Dendritic cell treated with granulocyte-macrophage colony-stimulating factor and Interleukin-4, amounts not matched to agents 40 ng/mL and 50 ng/mL, for 4 days (primary cell): ENCODE measurements around the gene CACNA1D.
"Not testable (repeated sequence)": the region's sequence is repeated elsewhere in the genome, so short reads cannot be mapped to it uniquely, and the experiment has no call there.

ENCODE experiments used
- H3K27ac Mint-ChIP-seq: one replicate; pipeline ENCODE4 v1.8.0; 2022; ENCODE audit warnings: mild to moderate bottlenecking, mixed read lengths
- H3K27me3 Mint-ChIP-seq: one replicate; pipeline ENCODE4 v1.8.0; 2022; ENCODE audit warnings: mild to moderate bottlenecking, mixed read lengths
- H3K36me3 Mint-ChIP-seq: one replicate; pipeline ENCODE4 v1.8.0; 2022; ENCODE audit warnings: low read depth, mixed read lengths
- H3K4me1 Mint-ChIP-seq: one replicate; pipeline ENCODE4 v1.8.0; 2022; ENCODE audit warnings: low read depth, mixed read lengths
- H3K4me3 Mint-ChIP-seq: one replicate; pipeline ENCODE4 v1.8.0; 2022; ENCODE audit warnings: mild to moderate bottlenecking, moderate library complexity, mixed read lengths
- H3K9me3 Mint-ChIP-seq: one replicate; pipeline ENCODE4 v1.8.0; 2022; ENCODE audit warnings: mixed read lengths
- intact Hi-C: fragments of 100-400 bp; cut with micrococcal nuclease; formaldehyde crosslinking; loops from one replicate; pipeline ENCODE4 v1.15.0; 2022

CACNA1D gene

GRCh38 chr3:53638806-53639205 lies 144.4 kb downstream of the CACNA1D start:
- H3K4me1 Mint-ChIP-seq, H3K36me3 Mint-ChIP-seq, H3K4me3 Mint-ChIP-seq, H3K9me3 Mint-ChIP-seq, H3K27ac Mint-ChIP-seq, intact Hi-C loops: not testable (repeated sequence)
- H3K27me3 Mint-ChIP-seq = peaks cover 40% of the 10 kb centered on the region

GRCh38 chr3:53641397-53641796 lies 147.0 kb downstream of the CACNA1D start:
- intact Hi-C loops = no loop called here
- no peaks in the 10 kb centered on the region for H3K9me3 Mint-ChIP-seq
- H3K4me3 Mint-ChIP-seq = no peak overlapping the region

GRCh38 chr3:53642211-53642610 lies 147.8 kb downstream of the CACNA1D start:
- Mint-ChIP-seq H3K36me3 (no peaks in the 10 kb centered on the region), H3K27me3 (peaks cover 34% of the 10 kb centered on the region), H3K4me3 (no peak overlapping the region), H3K4me1 (no peaks in the 10 kb centered on the region), H3K9me3 (no peaks in the 10 kb centered on the region), H3K27ac (no peak overlapping the region)
- intact Hi-C loops = no loop called here

More at GRCh38 chr3:53641397-53641796, 147.0 kb downstream of the CACNA1D start:
- Mint-ChIP-seq H3K27ac (no peak overlapping the region), H3K27me3 (peaks cover 33% of the 10 kb centered on the region), H3K36me3 (no peaks in the 10 kb centered on the region), H3K4me1 (no peaks in the 10 kb centered on the region)

GRCh38 chr3:53643757-53644156 lies 149.3 kb downstream of the CACNA1D start:
- intact Hi-C loops = no loop called here
- Mint-ChIP-seq H3K4me1 (no peaks in the 10 kb centered on the region), H3K27ac (no peak overlapping the region), H3K36me3 (no peaks in the 10 kb centered on the region), H3K4me3 (no peak overlapping the region), H3K9me3 (no peaks in the 10 kb centered on the region), H3K27me3 (peaks cover 37% of the 10 kb centered on the region)

GRCh38 chr3:53645754-53646153 lies 151.3 kb downstream of the CACNA1D start:
- Mint-ChIP-seq H3K36me3 (no peaks in the 10 kb centered on the region), H3K27ac (no peak overlapping the region), H3K9me3 (no peaks in the 10 kb centered on the region), H3K27me3 (peaks cover 41% of the 10 kb centered on the region), H3K4me1 (peaks cover 11% of the 10 kb centered on the region), H3K4me3 (no peak overlapping the region)
- intact Hi-C loops = no loop called here

GRCh38 chr3:53646723-53647122 lies 152.3 kb downstream of the CACNA1D start:
- peaks cover 13% of the 10 kb centered on the region for H3K4me1 Mint-ChIP-seq
- no peak overlapping the region for H3K27ac Mint-ChIP-seq
- intact Hi-C loops = no loop called here
- H3K9me3 Mint-ChIP-seq = no peaks in the 10 kb centered on the region
- peaks cover 35% of the 10 kb centered on the region for H3K27me3 Mint-ChIP-seq
- no peak overlapping the region for H3K4me3 Mint-ChIP-seq
- no peaks in the 10 kb centered on the region for H3K36me3 Mint-ChIP-seq

- Mint-ChIP-seq H3K4me1 (peaks cover 13% of the 10 kb centered on the region), H3K36me3 (no peaks in the 10 kb centered on the region), H3K9me3 (peaks cover 22% of the 10 kb centered on the region), H3K4me3 (no peak overlapping the region), H3K27ac (no peak overlapping the region), H3K27me3 (peaks cover 40% of the 10 kb centered on the region)
- intact Hi-C loops = no loop called here
Observed at GRCh38 chr3:53649816-53650215, 155.4 kb downstream of the CACNA1D start.

GRCh38 chr3:53650424-53650823 lies 156.0 kb downstream of the CACNA1D start:
- intact Hi-C loops = no loop called here
- Mint-ChIP-seq H3K27ac (no peak overlapping the region), H3K4me3 (no peak overlapping the region), H3K4me1 (peaks cover 13% of the 10 kb centered on the region), H3K27me3 (peaks cover 39% of the 10 kb centered on the region), H3K9me3 (peaks cover 27% of the 10 kb centered on the region), H3K36me3 (no peaks in the 10 kb centered on the region)

GRCh38 chr3:53650928-53651661 lies 156.7 kb downstream of the CACNA1D start:
- Mint-ChIP-seq H3K4me3 (no peak overlapping the region), H3K9me3 (peaks cover 27% of the 10 kb centered on the region), H3K27me3 (peaks cover 33% of the 10 kb centered on the region), H3K27ac (no peak overlapping the region), H3K4me1 (peaks cover 13% of the 10 kb centered on the region), H3K36me3 (no peaks in the 10 kb centered on the region)
- intact Hi-C loops = no loop called here

GRCh38 chr3:53651927-53652326 lies 157.5 kb downstream of the CACNA1D start:
- no peak overlapping the region for H3K27ac Mint-ChIP-seq

GRCh38 chr3:53657651-53658050 lies 163.2 kb downstream of the CACNA1D start:
- Mint-ChIP-seq H3K36me3 (no peaks in the 10 kb centered on the region), H3K27ac (no peak overlapping the region)

More at GRCh38 chr3:53651927-53652326, 157.5 kb downstream of the CACNA1D start:
- H3K36me3 Mint-ChIP-seq = no peaks in the 10 kb centered on the region
- H3K9me3 Mint-ChIP-seq = peaks cover 27% of the 10 kb centered on the region
- H3K4me3 Mint-ChIP-seq = no peak overlapping the region
- peaks cover 13% of the 10 kb centered on the region for H3K4me1 Mint-ChIP-seq
- H3K27me3 Mint-ChIP-seq = peaks cover 33% of the 10 kb centered on the region
- intact Hi-C loops = no loop called here

GRCh38 chr3:53658613-53659193 lies 164.3 kb downstream of the CACNA1D start:
- Mint-ChIP-seq H3K27me3 (peaks cover 30% of the 10 kb centered on the region), H3K9me3 (peaks cover 58% of the 10 kb centered on the region), H3K4me3 (no peak overlapping the region), H3K27ac (no peak overlapping the region), H3K4me1 (no peaks in the 10 kb centered on the region), H3K36me3 (no peaks in the 10 kb centered on the region)
- intact Hi-C loops = no loop called here

More at GRCh38 chr3:53657651-53658050, 163.2 kb downstream of the CACNA1D start:
- intact Hi-C loops = no loop called here
- no peaks in the 10 kb centered on the region for H3K4me1 Mint-ChIP-seq
- no peak overlapping the region for H3K4me3 Mint-ChIP-seq
- H3K9me3 Mint-ChIP-seq = peaks cover 58% of the 10 kb centered on the region
- peaks cover 34% of the 10 kb centered on the region for H3K27me3 Mint-ChIP-seq

GRCh38 chr3:53659996-53660395 lies 165.6 kb downstream of the CACNA1D start:
- Mint-ChIP-seq H3K4me3 (no peak overlapping the region), H3K4me1 (no peaks in the 10 kb centered on the region), H3K27ac (no peak overlapping the region), H3K9me3 (peaks cover 55% of the 10 kb centered on the region), H3K27me3 (peaks cover 35% of the 10 kb centered on the region), H3K36me3 (no peaks in the 10 kb centered on the region)
- intact Hi-C loops = no loop called here

GRCh38 chr3:53661480-53661879 lies 167.1 kb downstream of the CACNA1D start:
- H3K27ac Mint-ChIP-seq = no peak overlapping the region
- H3K36me3 Mint-ChIP-seq = no peaks in the 10 kb centered on the region
- H3K27me3 Mint-ChIP-seq = peaks cover 36% of the 10 kb centered on the region
- intact Hi-C loops = no loop called here
- no peaks in the 10 kb centered on the region for H3K4me1 Mint-ChIP-seq
- no peak overlapping the region for H3K4me3 Mint-ChIP-seq
- H3K9me3 Mint-ChIP-seq = peaks cover 52% of the 10 kb centered on the region
